Stimulated activated CD8-positive, alpha-beta memory T cell treated with anti-CD3 and anti-CD28 coated beads, Interleukin-4, amount 100 ng/mL, for 48 hours (primary cell): ENCODE measurements around the gene SP110.
"Not testable (repeated sequence)": the region's sequence is repeated elsewhere in the genome, so short reads cannot be mapped to it uniquely, and the experiment has no call there.

ENCODE experiments used
- DNase-seq: peaks from one replicate; pipeline ENCODE4 v3.0.0-alpha.2; 2020

The SP110 gene

GRCh38 chr2:230124235-230124634 is 95.5 kb downstream of the SP110 start:
- no peak for DNase-seq

DNA sequence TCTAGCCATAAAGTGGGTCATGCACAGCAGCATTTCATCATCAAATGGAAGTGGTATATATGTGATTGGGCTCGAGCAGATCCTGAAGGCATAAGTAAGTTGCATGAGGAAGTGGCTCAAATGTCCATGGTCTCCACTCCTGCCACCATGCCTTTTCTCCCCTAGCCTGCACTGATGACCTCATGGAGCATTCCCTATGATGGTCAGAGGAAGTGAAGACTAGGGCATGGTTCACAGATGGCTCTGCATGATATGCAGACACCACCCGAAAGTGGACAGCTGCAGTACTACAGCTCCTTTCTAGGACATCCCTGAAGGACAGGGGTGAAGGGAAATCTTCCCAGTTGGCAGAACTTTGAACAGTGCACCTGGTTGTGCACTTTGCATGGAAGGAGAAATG is 99.4 kb downstream of the SP110 start:
- DNase-seq = not testable (repeated sequence)

DNA sequence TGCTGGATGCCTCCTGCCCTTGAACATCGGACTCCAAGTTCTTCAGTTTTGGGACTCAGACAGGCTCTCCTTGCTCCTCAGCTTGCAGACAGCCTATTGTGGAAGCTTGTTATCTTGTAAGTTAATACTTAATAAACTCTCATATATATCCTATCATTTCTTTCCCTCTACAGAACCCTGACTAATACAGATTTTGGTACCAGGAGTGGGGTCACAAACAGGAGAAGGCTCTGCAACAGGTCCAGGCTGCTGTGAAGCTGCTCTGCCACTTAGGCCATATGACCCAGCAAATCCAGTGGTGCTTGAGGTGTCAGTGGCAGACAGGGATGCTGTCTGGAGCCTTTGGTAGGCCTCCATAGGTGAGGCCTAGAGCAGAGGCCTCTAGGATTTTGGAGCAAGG is 100.0 kb downstream of the SP110 start:
- DNase-seq = not testable (repeated sequence)
